Keratinocyte (primary cell): Measurements from ENCODE around the gene MIER2. TPM values are rescaled to one million over a fixed set of nuclear protein-coding genes. Genes with fewer than 3 reads are reported as not detected.
"Not testable (repeated sequence)": the region's sequence is repeated elsewhere in the genome, so short reads cannot be mapped to it uniquely, and the experiment has no call there.

Experiments
- DNase-seq: peaks from one replicate; pipeline ENCODE4 v3.0.0-alpha.2; 2011; ENCODE audit warnings: low read depth, missing footprints, low spot score
- FAIRE-seq: peaks from 2 replicates; lab custom pipeline; 2011; peaks lifted over from hg19 to GRCh38; lab: Jason Lieb, UNC
- H2AFZ ChIP-seq: 2 replicates; pipeline ENCODE4 v1.6.0; 2012; ENCODE audit warnings: low read length, control low read depth, inconsistent platforms; ENCODE audit not compliant: control insufficient read depth
- H3K27ac ChIP-seq: 2 replicates; pipeline ENCODE4 v1.5.1; 2011; ENCODE audit warnings: low read length; ENCODE audit not compliant: control insufficient read depth, insufficient read depth
- H3K27me3 ChIP-seq: 3 replicates; pipeline ENCODE4 v1.6.0; 2011; ENCODE audit warnings: low read length; ENCODE audit not compliant: control insufficient read depth, insufficient read depth; ENCODE audit errors: extremely low read depth
- H3K36me3 ChIP-seq, 2 experiments: 2 replicates in 1 of 2; 3 replicates in 1 of 2; pipeline ENCODE4 v1.5.1; 2011; ENCODE audit warnings: low read length in 2 of 2, mild to moderate bottlenecking in 1 of 2; ENCODE audit not compliant: control insufficient read depth in 2 of 2, insufficient read depth in 2 of 2; ENCODE audit errors: extremely low read depth in 1 of 2
- H3K4me1 ChIP-seq: 3 replicates; pipeline ENCODE4 v1.5.1; 2011; ENCODE audit warnings: low read length; ENCODE audit not compliant: control insufficient read depth, insufficient read depth; ENCODE audit errors: extremely low read depth
- H3K4me2 ChIP-seq: 3 replicates; pipeline ENCODE4 v1.6.0; 2011; ENCODE audit warnings: low read depth, low read length; ENCODE audit not compliant: control insufficient read depth, insufficient read depth; ENCODE audit errors: extremely low read depth
- H3K4me3 ChIP-seq, 3 experiments: fragments of 200-600 bp in 1 of 3; sonication (generic) in 1 of 3; 2 replicates in 2 of 3; 3 replicates in 1 of 3; pipeline ENCODE4 v1.5.1; 2011 to 2016; ENCODE audit warnings: low read length in 3 of 3, mild to moderate bottlenecking in 3 of 3, control low read depth in 2 of 3, inconsistent platforms in 1 of 3, low read depth in 1 of 3, mixed read lengths in 1 of 3, mixed run types in 1 of 3, moderate library complexity in 1 of 3; ENCODE audit not compliant: control insufficient read depth in 2 of 3, insufficient read depth in 2 of 3; ENCODE audit errors: extremely low read depth in 1 of 3
- H3K79me2 ChIP-seq: 2 replicates; pipeline ENCODE4 v1.6.0; 2012; ENCODE audit warnings: low read length; ENCODE audit not compliant: control insufficient read depth, insufficient read depth
- H3K9ac ChIP-seq: 3 replicates; pipeline ENCODE4 v1.6.0; 2011; ENCODE audit warnings: low read length; ENCODE audit not compliant: control insufficient read depth, insufficient read depth; ENCODE audit errors: extremely low read depth
- H3K9me1 ChIP-seq: 3 replicates; pipeline ENCODE4 v1.6.0; 2011; ENCODE audit warnings: low read length; ENCODE audit not compliant: control insufficient read depth, insufficient read depth; ENCODE audit errors: extremely low read depth
- H3K9me3 ChIP-seq: 2 replicates; pipeline ENCODE4 v1.5.1; 2012; ENCODE audit warnings: low read depth, low read length; ENCODE audit not compliant: control insufficient read depth
- H4K20me1 ChIP-seq: 3 replicates; pipeline ENCODE4 v1.6.0; 2011; ENCODE audit warnings: low read length; ENCODE audit not compliant: control insufficient read depth, insufficient read depth; ENCODE audit errors: extremely low read depth
- EZH2 ChIP-seq: IDR thresholded peaks from one replicate; pipeline ENCODE4 v1.6.1; 2012; ENCODE audit warnings: inconsistent platforms, mild to moderate bottlenecking, low read length, moderate library complexity
- dilution Hi-C: fragments of 300-500 bp; cut with MboI; formaldehyde crosslinking; loops from one replicate; pipeline ENCODE4 v1.7.0; 2020; ENCODE audit warnings: low sequenced_read_pairs; ENCODE audit not compliant: extremely low pct_ligation_motif_present
- polyA plus RNA-seq, 5 experiments: library from polyadenylated mRNA; depleted of rRNA in 3 of 5; stranded (reverse) in 3 of 5; stranded (forward) in 1 of 5; unstranded in 1 of 5; fragments of >200 nt; gene quantifications; 1 replicate in 1 of 5; 2 replicates in 3 of 5; 3 replicates in 1 of 5; pipeline versions ENCODE4 v1.2.1 to v1.2.3, GENCODE V29; 2011 to 2012; ENCODE audit warnings: missing spikeins in 2 of 5, low read depth in 1 of 5, low replicate concordance in 1 of 5
- TF ChIP-seq, protein P1 (sequence below), 3 experiments: IDR thresholded peaks in 1 of 3; conservative IDR thresholded peaks in 1 of 3; optimal IDR thresholded peaks in 1 of 3; 2 replicates in 2 of 3; 3 replicates in 1 of 3; pipeline versions ENCODE3 to v1.5.1; 2011; ENCODE audit warnings: low read length in 3 of 3, mild to moderate bottlenecking in 3 of 3, moderate library complexity in 2 of 3, control low read depth in 1 of 3, inconsistent platforms in 1 of 3; ENCODE audit not compliant: insufficient read depth in 2 of 3; ENCODE audit errors: extremely low read depth in 1 of 3

Gene MIER2
- polyA plus RNA-seq, 1 donor (not counting 4 experiments of a cell fraction or from before 2014, with no cell fraction given), result 16.3 TPM

DNA sequence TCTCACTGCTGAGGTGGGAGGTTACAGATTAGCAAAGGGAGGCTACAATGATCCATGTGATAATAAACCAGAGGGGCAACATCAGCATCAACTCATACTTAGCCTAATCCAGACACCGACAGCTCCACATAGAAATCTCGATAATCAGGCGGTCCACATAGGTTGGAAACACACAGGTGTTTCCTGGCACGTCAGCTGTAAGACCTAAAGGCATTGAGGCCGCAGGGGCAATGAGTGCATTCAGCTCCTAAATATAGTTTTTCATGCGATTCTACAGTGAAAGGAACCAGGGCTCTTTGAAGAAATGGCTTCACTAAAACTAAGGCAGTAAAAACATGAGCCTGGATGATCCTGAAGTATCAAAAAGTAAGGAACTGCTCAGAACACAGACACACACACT, 72.7 kb downstream of the MIER2 start:
- no peak overlapping the region for H3K27ac ChIP-seq
- no peak overlapping the region for H3K4me2 ChIP-seq
- FAIRE-seq, result no peak
- H3K9me3 ChIP-seq, result no peaks in the 10 kb centered on the region
- H2AFZ ChIP-seq, result no peak overlapping the region
- no peak overlapping the region for H3K4me3 ChIP-seq
- no peaks in the 10 kb centered on the region for H3K9me1 ChIP-seq
- H3K79me2 ChIP-seq, result no peaks in the 10 kb centered on the region
- peaks cover 5% of the 10 kb centered on the region for H3K27me3 ChIP-seq
- H3K9ac ChIP-seq, result no peak overlapping the region
- TF ChIP-seq EZH2, result no peak
- TF ChIP-seq, protein P1, sequence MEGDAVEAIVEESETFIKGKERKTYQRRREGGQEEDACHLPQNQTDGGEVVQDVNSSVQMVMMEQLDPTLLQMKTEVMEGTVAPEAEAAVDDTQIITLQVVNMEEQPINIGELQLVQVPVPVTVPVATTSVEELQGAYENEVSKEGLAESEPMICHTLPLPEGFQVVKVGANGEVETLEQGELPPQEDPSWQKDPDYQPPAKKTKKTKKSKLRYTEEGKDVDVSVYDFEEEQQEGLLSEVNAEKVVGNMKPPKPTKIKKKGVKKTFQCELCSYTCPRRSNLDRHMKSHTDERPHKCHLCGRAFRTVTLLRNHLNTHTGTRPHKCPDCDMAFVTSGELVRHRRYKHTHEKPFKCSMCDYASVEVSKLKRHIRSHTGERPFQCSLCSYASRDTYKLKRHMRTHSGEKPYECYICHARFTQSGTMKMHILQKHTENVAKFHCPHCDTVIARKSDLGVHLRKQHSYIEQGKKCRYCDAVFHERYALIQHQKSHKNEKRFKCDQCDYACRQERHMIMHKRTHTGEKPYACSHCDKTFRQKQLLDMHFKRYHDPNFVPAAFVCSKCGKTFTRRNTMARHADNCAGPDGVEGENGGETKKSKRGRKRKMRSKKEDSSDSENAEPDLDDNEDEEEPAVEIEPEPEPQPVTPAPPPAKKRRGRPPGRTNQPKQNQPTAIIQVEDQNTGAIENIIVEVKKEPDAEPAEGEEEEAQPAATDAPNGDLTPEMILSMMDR (optimal IDR thresholded peaks at IDR 0.05 in 1 of 3, IDR thresholded peaks at IDR 0.05 in 1 of 3, conservative IDR thresholded peaks at IDR 0.05 in 1 of 3; ENCODE audit: extremely low read depth in 1 of 3, insufficient read depth in 2 of 3, low read length in 3 of 3), result no peak
- H3K36me3 ChIP-seq, result no peaks in the 10 kb centered on the region
- dilution Hi-C loops, result no loop called here
- no peaks in the 10 kb centered on the region for H3K4me1 ChIP-seq
- no peaks in the 10 kb centered on the region for H4K20me1 ChIP-seq
- DNase-seq, result no peak

DNA sequence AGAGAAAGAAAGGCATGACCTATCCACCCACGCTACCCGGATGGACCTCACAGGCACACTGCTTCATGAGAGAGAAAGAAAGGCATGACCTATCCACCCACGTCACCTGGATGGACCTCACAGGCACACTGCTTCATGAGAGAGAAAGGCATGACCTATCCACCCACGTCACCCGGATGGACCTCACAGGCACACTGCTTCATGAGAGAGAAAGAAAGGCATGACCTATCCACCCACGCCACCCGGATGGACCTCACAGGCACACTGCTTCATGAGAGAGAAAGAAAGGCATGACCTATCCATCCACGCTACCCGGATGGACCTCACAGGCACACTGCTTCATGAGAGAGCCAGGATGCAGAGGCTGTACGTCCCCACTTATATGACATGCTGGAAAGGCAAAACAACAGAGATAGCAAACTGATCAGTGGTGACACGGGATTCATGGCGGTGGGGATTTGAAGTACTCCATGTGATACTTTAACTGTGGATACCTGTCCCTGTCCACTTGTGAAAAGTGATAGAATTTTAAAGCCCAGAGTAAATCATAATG, 73.8 kb downstream of the MIER2 start:
- not testable (repeated sequence) for H3K27ac ChIP-seq

DNA sequence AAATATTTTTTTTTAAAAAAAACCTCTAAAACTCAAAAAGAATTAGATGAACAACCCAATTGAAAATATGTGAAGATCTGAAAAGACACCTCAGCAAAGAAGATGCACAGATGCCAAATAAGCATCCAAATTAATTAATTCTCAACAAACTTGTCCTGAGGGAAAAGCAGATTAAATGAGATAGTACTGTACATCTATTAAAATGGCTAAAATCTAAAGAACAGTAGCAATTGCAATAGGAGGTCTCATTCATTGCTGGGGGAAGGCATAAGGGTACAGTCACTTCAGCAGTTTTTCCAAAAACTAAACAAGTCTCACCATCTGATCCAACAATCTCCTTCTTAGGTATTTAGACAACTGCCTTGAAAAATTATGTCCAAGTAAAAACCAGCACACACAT, 75.4 kb downstream of the MIER2 start:
- dilution Hi-C loops, result no loop called here
- H3K4me1 ChIP-seq, result no peaks in the 10 kb centered on the region
- H3K9me3 ChIP-seq, result no peaks in the 10 kb centered on the region
- no peaks in the 10 kb centered on the region for H4K20me1 ChIP-seq
- no peak overlapping the region for H3K9ac ChIP-seq
- H2AFZ ChIP-seq, result no peak overlapping the region
- no peaks in the 10 kb centered on the region for H3K36me3 ChIP-seq
- H3K4me2 ChIP-seq, result no peak overlapping the region
- no peak for TF ChIP-seq EZH2
- TF ChIP-seq, protein P1 (optimal IDR thresholded peaks at IDR 0.05 in 1 of 3, IDR thresholded peaks at IDR 0.05 in 1 of 3, conservative IDR thresholded peaks at IDR 0.05 in 1 of 3; ENCODE audit: extremely low read depth in 1 of 3, insufficient read depth in 2 of 3, low read length in 3 of 3), result no peak
- DNase-seq (no peak), FAIRE-seq (no peak)
- H3K4me3 ChIP-seq, result no peak overlapping the region
- no peaks in the 10 kb centered on the region for H3K79me2 ChIP-seq
- no peak overlapping the region for H3K27ac ChIP-seq
- peaks cover 8% of the 10 kb centered on the region for H3K27me3 ChIP-seq
- no peaks in the 10 kb centered on the region for H3K9me1 ChIP-seq

More for the DNA sequence above, 73.8 kb downstream of the MIER2 start:
- H3K36me3 ChIP-seq, H3K4me1 ChIP-seq, H3K4me2 ChIP-seq, H4K20me1 ChIP-seq, H2AFZ ChIP-seq, H3K9me1 ChIP-seq, H3K4me3 ChIP-seq, H3K9me3 ChIP-seq, H3K79me2 ChIP-seq, FAIRE-seq, DNase-seq, H3K27me3 ChIP-seq, H3K9ac ChIP-seq, dilution Hi-C loops: not testable (repeated sequence)
